ENCODE data around the gene MISP3. TPM values are rescaled to one million over a fixed set of nuclear protein-coding genes. Genes with fewer than 3 reads are reported as not detected.

The MISP3 gene
- total and polyA plus RNA-seq, 2 experiments from 2014 or later, result 1.9 to 2.4 TPM

- no peak overlapping the region for H3K27ac ChIP-seq (ENCODE audit: low read depth)
- no peak overlapping the region for H2AFZ ChIP-seq
- no peak for TF ChIP-seq CREB1 (CRISPR knock-in tag; IDR thresholded peaks at IDR 0.05; ENCODE audit: low read depth)
- no peak for TF ChIP-seq JUNB (IDR thresholded peaks at IDR 0.05; ENCODE audit: unreplicated experiment)
- no peak for TF ChIP-seq ZNF462 (CRISPR knock-in tag; IDR thresholded peaks at IDR 0.05)
- no peak for TF ChIP-seq ETS1 (IDR thresholded peaks at IDR 0.05)
- no peak for TF ChIP-seq NANOG (IDR thresholded peaks at IDR 0.05; ENCODE audit: borderline replicate concordance)
- no peak for TF ChIP-seq REST (IDR thresholded peaks at IDR 0.05; ENCODE audit: unreplicated experiment)
- no peak for TF ChIP-seq CTCF (conservative IDR thresholded peaks at IDR 0.05; ENCODE audit: low read depth in 2 of 2)
- TF ChIP-seq EZH2 (IDR thresholded peaks at IDR 0.05; ENCODE audit: low read depth, unreplicated experiment), result no peak
- TF ChIP-seq STAT1 (IDR thresholded peaks at IDR 0.05; ENCODE audit: unreplicated experiment), result no peak
- TF ChIP-seq ZNF114 (CRISPR knock-in tag; IDR thresholded peaks at IDR 0.05), result no peak
- TF ChIP-seq EZH2phosphoT487 (IDR thresholded peaks at IDR 0.05; ENCODE audit: unreplicated experiment), result no peak
- no peak for TF ChIP-seq POLR2AphosphoS5 (IDR thresholded peaks at IDR 0.05; ENCODE audit: low read depth)
- TF ChIP-seq ZNF331 (CRISPR knock-in tag; IDR thresholded peaks at IDR 0.05; ENCODE audit: low read depth), result no peak
- H4K20me1 ChIP-seq (replicated peaks; ENCODE audit: insufficient read depth), result no peaks in the 10 kb centered on the region
- no peak overlapping the region for H3K27ac Mint-ChIP-seq
- DNase-seq (ENCODE audit: low spot score) (no peak), ATAC-seq (no peak)
- no peak overlapping the region for H3K4me2 ChIP-seq
- H3F3A ChIP-seq (replicated peaks; ENCODE audit: low read depth), result 0 out of 2 replicates have a peak, but pooled peaks cover 12% of the 10 kb centered on the region
- H3K4me3 ChIP-seq, result no peak overlapping the region
- H3K4me1 ChIP-seq (ENCODE audit: insufficient read depth), result peaks cover 10% of the 10 kb centered on the region; the same call in 1 of the 2 replicates
- no peaks in the 10 kb centered on the region for H3K36me3 ChIP-seq (ENCODE audit: insufficient read depth)
- H3K36me3 Mint-ChIP-seq (ENCODE audit: low read depth), result no peaks in the 10 kb centered on the region
- peaks cover 41% of the 10 kb centered on the region for H3K27me3 ChIP-seq (ENCODE audit: insufficient read depth)
- H3K4me3 Mint-ChIP-seq, result no peak overlapping the region
- H3K79me2 ChIP-seq (replicated peaks; ENCODE audit: insufficient read depth), result no peaks in the 10 kb centered on the region
- no peaks in the 10 kb centered on the region; the same call in 2 of the 3 replicates for H3K9me3 Mint-ChIP-seq
- peaks cover 31% of the 10 kb centered on the region for H3K27me3 Mint-ChIP-seq (ENCODE audit: insufficient read depth, low read depth, poor library complexity)
- H3K4me1 Mint-ChIP-seq, result peaks cover 12% of the 10 kb centered on the region
- H3K9me2 ChIP-seq (ENCODE audit: insufficient read depth), result no peaks in the 10 kb centered on the region
Measured at GRCh38 chr19:14078411-14078810, 5.8 kb downstream of the MISP3 start.

All from GM23338 (cell line).